Lower leg skin (tissue), 3 donors: Measurements from ENCODE around the gene EMC8.

ENCODE experiments used
- POLR2A ChIP-seq, 2 donors: fragments of 450-650 bp; IDR thresholded peaks; one replicate each; pipeline ENCODE4 v1.6.1; 2016 to 2017; ENCODE audit warnings: antibody characterized with exemption in 2 of 2, mild to moderate bottlenecking in 1 of 2, moderate library complexity in 1 of 2
- TF ChIP-seq, protein P1 (sequence below), 3 donors: fragments of 450-650 bp; IDR thresholded peaks; one replicate each; pipeline ENCODE4 v1.5.1; 2016; ENCODE audit warnings: antibody characterized with exemption in 3 of 3, mild to moderate bottlenecking in 3 of 3, moderate library complexity in 2 of 3

DNA sequence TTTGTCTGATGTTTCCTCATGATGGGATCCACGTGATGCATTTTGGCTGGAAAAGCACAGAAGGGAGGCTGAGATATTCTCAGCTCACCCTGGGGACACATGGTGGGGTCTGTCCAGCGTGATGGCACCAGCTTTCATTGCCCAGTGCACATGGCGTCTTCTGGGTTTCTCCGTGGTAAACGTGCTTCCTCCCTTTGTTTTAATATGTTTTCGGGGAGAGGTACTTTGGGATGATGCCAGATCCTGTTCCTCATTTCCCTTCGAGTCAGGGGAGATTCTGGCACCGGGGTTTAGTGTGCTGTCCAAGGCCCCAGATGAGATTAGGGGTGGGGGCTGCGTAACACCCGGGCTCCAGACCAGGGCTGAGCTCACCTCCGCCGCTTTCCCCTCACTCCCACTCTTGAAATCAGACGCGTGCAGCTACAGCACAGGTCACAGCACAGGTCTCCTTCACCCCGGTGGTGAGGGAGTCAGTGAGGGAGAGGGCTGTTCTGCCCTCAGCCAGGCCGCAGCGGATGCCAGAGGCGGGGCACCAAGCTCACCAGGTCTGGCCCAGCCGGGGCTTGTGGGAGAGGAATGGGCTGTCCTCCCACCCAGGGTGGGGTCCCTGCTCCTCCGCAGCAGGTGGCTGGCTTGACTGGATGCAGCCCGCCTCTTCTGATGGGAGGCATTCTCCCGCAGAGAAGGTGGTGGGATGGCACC, 34.0 kb upstream of the EMC8 start:
- TF ChIP-seq, protein P1, sequence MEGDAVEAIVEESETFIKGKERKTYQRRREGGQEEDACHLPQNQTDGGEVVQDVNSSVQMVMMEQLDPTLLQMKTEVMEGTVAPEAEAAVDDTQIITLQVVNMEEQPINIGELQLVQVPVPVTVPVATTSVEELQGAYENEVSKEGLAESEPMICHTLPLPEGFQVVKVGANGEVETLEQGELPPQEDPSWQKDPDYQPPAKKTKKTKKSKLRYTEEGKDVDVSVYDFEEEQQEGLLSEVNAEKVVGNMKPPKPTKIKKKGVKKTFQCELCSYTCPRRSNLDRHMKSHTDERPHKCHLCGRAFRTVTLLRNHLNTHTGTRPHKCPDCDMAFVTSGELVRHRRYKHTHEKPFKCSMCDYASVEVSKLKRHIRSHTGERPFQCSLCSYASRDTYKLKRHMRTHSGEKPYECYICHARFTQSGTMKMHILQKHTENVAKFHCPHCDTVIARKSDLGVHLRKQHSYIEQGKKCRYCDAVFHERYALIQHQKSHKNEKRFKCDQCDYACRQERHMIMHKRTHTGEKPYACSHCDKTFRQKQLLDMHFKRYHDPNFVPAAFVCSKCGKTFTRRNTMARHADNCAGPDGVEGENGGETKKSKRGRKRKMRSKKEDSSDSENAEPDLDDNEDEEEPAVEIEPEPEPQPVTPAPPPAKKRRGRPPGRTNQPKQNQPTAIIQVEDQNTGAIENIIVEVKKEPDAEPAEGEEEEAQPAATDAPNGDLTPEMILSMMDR (IDR thresholded peaks at IDR 0.05): no peak
- TF ChIP-seq POLR2A (IDR thresholded peaks at IDR 0.05): no peak
